ENCODE results near the gene KLHL22.
"Not testable (repeated sequence)": the region's sequence is repeated elsewhere in the genome, so short reads cannot be mapped to it uniquely, and the experiment has no call there.

KLHL22 gene

GRCh38 chr22:20498913-20499312 lies 3.3 kb upstream of the KLHL22 start:
- DNase-seq, result no peak

- DNase-seq, result no peak
Observed at GRCh38 chr22:20497426-20497825, 1.8 kb upstream of the KLHL22 start.

GRCh38 chr22:20495861-20496681 lies 476 bp upstream of the KLHL22 start:
- peak; percentile 90 for DNase-seq

GRCh38 chr22:20491346-20491745 lies 4.2 kb downstream of the KLHL22 start:
- DNase-seq, result no peak

GRCh38 chr22:20490941-20491307 lies 4.7 kb downstream of the KLHL22 start:
- DNase-seq, result no peak

- DNase-seq, result no peak
Observed at GRCh38 chr22:20490183-20490940, 5.2 kb downstream of the KLHL22 start.

- DNase-seq, result no peak
Observed at GRCh38 chr22:20488946-20489345, 6.6 kb downstream of the KLHL22 start.

GRCh38 chr22:20487715-20488114 lies 7.9 kb downstream of the KLHL22 start:
- no peak for DNase-seq

- DNase-seq, result no peak
Observed at GRCh38 chr22:20486229-20486628, 9.4 kb downstream of the KLHL22 start.

GRCh38 chr22:20484948-20485683 lies 10.5 kb downstream of the KLHL22 start:
- DNase-seq, result no peak

- no peak for DNase-seq
Observed at GRCh38 chr22:20483771-20484170, 11.8 kb downstream of the KLHL22 start.

- DNase-seq, result not testable (repeated sequence)
Observed at GRCh38 chr22:20483143-20483506, 12.5 kb downstream of the KLHL22 start.

GRCh38 chr22:20479612-20480196 lies 15.9 kb downstream of the KLHL22 start:
- no peak for DNase-seq

GRCh38 chr22:20478059-20478458 lies 17.5 kb downstream of the KLHL22 start:
- not testable (repeated sequence) for DNase-seq

GRCh38 chr22:20475569-20475968 lies 20.0 kb downstream of the KLHL22 start:
- not testable (repeated sequence) for DNase-seq

GRCh38 chr22:20475115-20475436 lies 20.5 kb downstream of the KLHL22 start:
- no peak for DNase-seq

- no peak for DNase-seq
Observed at GRCh38 chr22:20472629-20473442, 22.8 kb downstream of the KLHL22 start.

GRCh38 chr22:20471126-20471833 lies 24.3 kb downstream of the KLHL22 start:
- no peak for DNase-seq

- not testable (repeated sequence) for DNase-seq
Observed at GRCh38 chr22:20470525-20470924, 25.1 kb downstream of the KLHL22 start.

- no peak for DNase-seq
Observed at GRCh38 chr22:20469110-20469868, 26.3 kb downstream of the KLHL22 start.

All from COR-L47 (cell line).